ENCODE measurements around the gene SLC12A5. TPM values are rescaled to one million over a fixed set of nuclear protein-coding genes. Genes with fewer than 3 reads are reported as not detected.
A peak's percentile ranks its signal among the peaks of the same experiment; 100 is the strongest.

Gene SLC12A5
- polyA plus RNA-seq (2013, experiment 1 of 2), result 8.5 TPM
- 6.5 TPM for polyA plus RNA-seq (2013, experiment 2 of 2)

- Histone ChIP-seq H4K8ac (ENCODE audit: low read depth, low read length) (no peak within 1 kb of the TSS), H3K4me1 (ENCODE audit: control insufficient read depth in 2 of 2, insufficient read depth in 1 of 2, low read depth in 1 of 2, low read length in 2 of 2) (peaks cover 2 to 5% of the 10 kb centered on the region in 2 donors), H3K9me3 (replicated peaks in 1 of 2; ENCODE audit: control insufficient read depth in 2 of 2, insufficient read depth in 1 of 2, low read depth in 1 of 2, low read length in 2 of 2) (no peaks in the 10 kb centered on the region), H3K23ac (ENCODE audit: low read depth, low read length, poor library complexity) (no peak within 1 kb of the TSS), H2BK5ac (ENCODE audit: low read length) (no peak within 1 kb of the TSS), H3K4ac (ENCODE audit: low read length) (no peak within 1 kb of the TSS), H3K9ac (ENCODE audit: low read depth, low read length, poor library complexity) (no peak within 1 kb of the TSS), H2AK5ac (ENCODE audit: low read depth, low read length) (no peak within 1 kb of the TSS), H3K4me2 (ENCODE audit: insufficient read depth, low read length, poor library complexity, severe bottlenecking) (peak within 1 kb of the TSS; percentile 29), H4K91ac (ENCODE audit: low read depth, low read length, poor library complexity) (no peak within 1 kb of the TSS), H2BK12ac (ENCODE audit: low read length) (no peak within 1 kb of the TSS), H3K4me3 (ENCODE audit: low read length in 2 of 2) (no peak within 1 kb of the TSS), H3K14ac (ENCODE audit: low read length) (no peak within 1 kb of the TSS), H3K79me1 (ENCODE audit: low read depth, low read length) (no peaks in the 10 kb centered on the region), H3K27me3 (ENCODE audit: control insufficient read depth in 3 of 3, insufficient read depth in 3 of 3, low read depth in 1 of 3, low read length in 3 of 3) (peaks cover 11 to 83% (median 68%) of the 10 kb centered on the region in 3 experiments), H2BK120ac (ENCODE audit: low read depth, low read length) (no peak within 1 kb of the TSS), H3K18ac (ENCODE audit: low read length) (no peak within 1 kb of the TSS), H2BK15ac (ENCODE audit: low read length) (no peak within 1 kb of the TSS), H2AFZ (ENCODE audit: low read length) (peak within 1 kb of the TSS; percentile 48), H3K36me3 (replicated peaks in 1 of 2; ENCODE audit: control insufficient read depth in 2 of 2, insufficient read depth in 2 of 2, low read length in 2 of 2) (no peaks in the 10 kb centered on the region), H3K27ac (replicated peaks; ENCODE audit: low read length) (no peak within 1 kb of the TSS)
- DNase-seq (ENCODE audit: low spot score), result no peak
- WGBS, 2 donors (ENCODE audit: extremely low coverage in 2 of 2, insufficient read length in 2 of 2, insufficient replicate concordance in 1 of 2), result no CpG with 5 or more reads among the region's 56 CpGs
Observed at GRCh38 chr20:46028772-46029371, at the start of gene SLC12A5. Gene SLC12A5 (plus strand): TSS chr20:46029215. CDS start chr20:46029345, 130 bp downstream.

- Histone ChIP-seq H4K8ac (ENCODE audit: low read depth, low read length) (no peak overlapping the region), H2BK120ac (ENCODE audit: low read depth, low read length) (no peak overlapping the region), H3K9me3 (replicated peaks in 1 of 2; ENCODE audit: control insufficient read depth in 2 of 2, insufficient read depth in 1 of 2, low read depth in 1 of 2, low read length in 2 of 2) (no peaks in the 10 kb centered on the region), H3K4me1 (ENCODE audit: control insufficient read depth in 2 of 2, insufficient read depth in 1 of 2, low read depth in 1 of 2, low read length in 2 of 2) (no peaks in the 10 kb centered on the region), H3K14ac (ENCODE audit: low read length) (no peak overlapping the region), H3K18ac (ENCODE audit: low read length) (no peak overlapping the region), H2AK5ac (ENCODE audit: low read depth, low read length) (no peak overlapping the region), H2BK5ac (ENCODE audit: low read length) (no peak overlapping the region), H2BK15ac (ENCODE audit: low read length) (no peak overlapping the region), H3K9ac (ENCODE audit: low read depth, low read length, poor library complexity) (no peak overlapping the region), H3K4ac (ENCODE audit: low read length) (no peak overlapping the region), H3K4me2 (ENCODE audit: insufficient read depth, low read length, poor library complexity, severe bottlenecking) (no peak overlapping the region), H3K79me1 (ENCODE audit: low read depth, low read length) (no peaks in the 10 kb centered on the region), H2AFZ (ENCODE audit: low read length) (no peak overlapping the region), H3K27ac (replicated peaks; ENCODE audit: low read length) (no peak overlapping the region), H3K4me3 (ENCODE audit: low read length in 2 of 2) (no peak overlapping the region), H3K23ac (ENCODE audit: low read depth, low read length, poor library complexity) (no peak overlapping the region), H3K36me3 (replicated peaks in 1 of 2; ENCODE audit: control insufficient read depth in 2 of 2, insufficient read depth in 2 of 2, low read length in 2 of 2) (no peaks in the 10 kb centered on the region), H3K27me3 (ENCODE audit: control insufficient read depth in 3 of 3, insufficient read depth in 3 of 3, low read depth in 1 of 3, low read length in 3 of 3) (peaks cover 0 to 15% (median 0%) of the 10 kb centered on the region in 3 experiments), H2BK12ac (ENCODE audit: low read length) (no peak overlapping the region), H4K91ac (ENCODE audit: low read depth, low read length, poor library complexity) (no peak overlapping the region)
- no peak for DNase-seq (ENCODE audit: low spot score)
- WGBS, 2 donors (ENCODE audit: extremely low coverage in 2 of 2, insufficient read length in 2 of 2, insufficient replicate concordance in 1 of 2), result no CpG with 5 or more reads among the region's 6 CpGs
Observed at GRCh38 chr20:45981261-45981660, 47.8 kb upstream of the SLC12A5 start.

- Histone ChIP-seq H3K9ac (ENCODE audit: low read depth, low read length, poor library complexity) (no peak overlapping the region), H3K4me1 (ENCODE audit: control insufficient read depth in 2 of 2, insufficient read depth in 1 of 2, low read depth in 1 of 2, low read length in 2 of 2) (no peaks in the 10 kb centered on the region), H2BK12ac (ENCODE audit: low read length) (no peak overlapping the region), H3K18ac (ENCODE audit: low read length) (no peak overlapping the region), H3K27ac (replicated peaks; ENCODE audit: low read length) (no peak overlapping the region), H4K91ac (ENCODE audit: low read depth, low read length, poor library complexity) (no peak overlapping the region), H2BK120ac (ENCODE audit: low read depth, low read length) (no peak overlapping the region), H2BK5ac (ENCODE audit: low read length) (no peak overlapping the region), H3K27me3 (ENCODE audit: control insufficient read depth in 3 of 3, insufficient read depth in 3 of 3, low read depth in 1 of 3, low read length in 3 of 3) (peaks cover 0 to 8% (median 0%) of the 10 kb centered on the region in 3 experiments), H3K4ac (ENCODE audit: low read length) (no peak overlapping the region), H3K23ac (ENCODE audit: low read depth, low read length, poor library complexity) (no peak overlapping the region), H3K4me2 (ENCODE audit: insufficient read depth, low read length, poor library complexity, severe bottlenecking) (no peak overlapping the region), H2BK15ac (ENCODE audit: low read length) (no peak overlapping the region), H3K9me3 (replicated peaks in 1 of 2; ENCODE audit: control insufficient read depth in 2 of 2, insufficient read depth in 1 of 2, low read depth in 1 of 2, low read length in 2 of 2) (no peaks in the 10 kb centered on the region), H2AK5ac (ENCODE audit: low read depth, low read length) (no peak overlapping the region), H3K36me3 (replicated peaks in 1 of 2; ENCODE audit: control insufficient read depth in 2 of 2, insufficient read depth in 2 of 2, low read length in 2 of 2) (no peaks in the 10 kb centered on the region), H3K14ac (ENCODE audit: low read length) (no peak overlapping the region), H3K79me1 (ENCODE audit: low read depth, low read length) (no peaks in the 10 kb centered on the region), H4K8ac (ENCODE audit: low read depth, low read length) (no peak overlapping the region), H3K4me3 (ENCODE audit: low read length in 2 of 2) (no peak overlapping the region), H2AFZ (ENCODE audit: low read length) (peak overlapping the region; percentile 1)
- WGBS, 2 donors (ENCODE audit: extremely low coverage in 2 of 2, insufficient read length in 2 of 2, insufficient replicate concordance in 1 of 2), result no CpG with 5 or more reads among the region's 7 CpGs
- DNase-seq (ENCODE audit: low spot score), result no peak
Observed at GRCh38 chr20:45983279-45983743, 45.7 kb upstream of the SLC12A5 start.

DNA sequence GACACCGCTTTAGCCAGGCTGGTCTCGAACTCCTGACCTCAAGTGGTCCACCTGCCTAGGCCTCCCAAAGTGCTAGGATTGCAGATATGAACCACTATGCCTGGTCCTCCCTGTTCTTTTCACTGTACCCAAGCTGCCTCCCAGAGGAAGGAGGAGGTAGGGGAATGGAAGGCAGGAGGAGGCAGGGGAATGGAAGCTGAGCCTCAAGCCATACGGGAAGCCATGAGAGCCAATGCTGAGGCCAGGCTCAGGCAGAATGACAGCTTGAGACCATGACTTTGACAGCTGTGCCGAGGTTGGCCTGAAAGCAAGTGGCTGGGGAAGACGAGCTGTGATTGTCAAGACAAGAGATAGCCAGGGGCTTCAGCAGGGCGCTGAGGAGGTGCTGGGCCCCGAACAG lies 43.4 kb upstream of the SLC12A5 start:
- H3K79me1 ChIP-seq (ENCODE audit: low read depth, low read length), result no peaks in the 10 kb centered on the region
- DNase-seq (ENCODE audit: low spot score), result no peak
- no peaks in the 10 kb centered on the region for H3K36me3 ChIP-seq (replicated peaks in 1 of 2; ENCODE audit: control insufficient read depth in 2 of 2, insufficient read depth in 2 of 2, low read length in 2 of 2)
- H2AK5ac ChIP-seq (ENCODE audit: low read depth, low read length), result no peak overlapping the region
- no peak overlapping the region for H2BK120ac ChIP-seq (ENCODE audit: low read depth, low read length)
- no peak overlapping the region for H4K8ac ChIP-seq (ENCODE audit: low read depth, low read length)
- H3K23ac ChIP-seq (ENCODE audit: low read depth, low read length, poor library complexity), result peak overlapping the region; percentile 14
- H3K9ac ChIP-seq (ENCODE audit: low read depth, low read length, poor library complexity), result no peak overlapping the region
- H2BK15ac ChIP-seq (ENCODE audit: low read length), result no peak overlapping the region
- no CpG with 5 or more reads among the region's 7 CpGs for WGBS, 2 donors (ENCODE audit: extremely low coverage in 2 of 2, insufficient read length in 2 of 2, insufficient replicate concordance in 1 of 2)
- no peak overlapping the region for H3K4ac ChIP-seq (ENCODE audit: low read length)
- no peaks in the 10 kb centered on the region for H3K9me3 ChIP-seq (replicated peaks in 1 of 2; ENCODE audit: control insufficient read depth in 2 of 2, insufficient read depth in 1 of 2, low read depth in 1 of 2, low read length in 2 of 2)
- H3K27me3 ChIP-seq (ENCODE audit: control insufficient read depth in 3 of 3, insufficient read depth in 3 of 3, low read depth in 1 of 3, low read length in 3 of 3), result peaks cover 0 to 3% (median 0%) of the 10 kb centered on the region in 3 experiments
- H2BK5ac ChIP-seq (ENCODE audit: low read length), result no peak overlapping the region
- no peak overlapping the region for H3K27ac ChIP-seq (replicated peaks; ENCODE audit: low read length)
- H3K18ac ChIP-seq (ENCODE audit: low read length), result no peak overlapping the region
- H4K91ac ChIP-seq (ENCODE audit: low read depth, low read length, poor library complexity), result no peak overlapping the region
- H3K14ac ChIP-seq (ENCODE audit: low read length), result no peak overlapping the region
- H3K4me1 ChIP-seq (ENCODE audit: control insufficient read depth in 2 of 2, insufficient read depth in 1 of 2, low read depth in 1 of 2, low read length in 2 of 2), result no peaks in the 10 kb centered on the region
- H2AFZ ChIP-seq (ENCODE audit: low read length), result no peak overlapping the region
- H3K4me3 ChIP-seq (ENCODE audit: low read length in 2 of 2), result no peak overlapping the region
- no peak overlapping the region for H2BK12ac ChIP-seq (ENCODE audit: low read length)
- H3K4me2 ChIP-seq (ENCODE audit: insufficient read depth, low read length, poor library complexity, severe bottlenecking), result no peak overlapping the region
